ENCODE data around the gene BMAL2. TPM values are rescaled to one million over a fixed set of nuclear protein-coding genes. Genes with fewer than 3 reads are reported as not detected.
A peak's percentile ranks its signal among the peaks of the same experiment; 100 is the strongest.

BMAL2 gene
- total RNA-seq, 3 donors from 2014 or later: 2.2 to 3.9 (median 3.6) TPM

- peaks cover 2% of the 10 kb centered on the region for H3K36me3 ChIP-seq (ENCODE audit: low read depth)
- no peaks in the 10 kb centered on the region for H3K4me1 ChIP-seq (ENCODE audit: low read depth)
- no peak for DNase-seq
- TF ChIP-seq CTCF (IDR thresholded peaks at IDR 0.05): no peak
- ATAC-seq: no peak
- H3K4me3 ChIP-seq: no peak overlapping the region
- intact Hi-C loops (cut with DNase I, micrococcal nuclease): no loop called here
- no peaks in the 10 kb centered on the region for H3K9me3 ChIP-seq
Observed at GRCh38 chr12:27324530-27324929, 8.1 kb upstream of the BMAL2 start.

- ATAC-seq (no peak), DNase-seq (no peak)
- no peak overlapping the region for H3K4me3 ChIP-seq
- intact Hi-C loops (cut with DNase I, micrococcal nuclease): no loop called here
- H3K36me3 ChIP-seq (ENCODE audit: low read depth): no peaks in the 10 kb centered on the region
- H3K9me3 ChIP-seq: no peaks in the 10 kb centered on the region
- TF ChIP-seq CTCF (IDR thresholded peaks at IDR 0.05): no peak
- peaks cover 6% of the 10 kb centered on the region for H3K4me1 ChIP-seq (ENCODE audit: low read depth)
Observed at GRCh38 chr12:27330846-27331245, 1.8 kb upstream of the BMAL2 start.

- intact Hi-C loops (cut with DNase I, micrococcal nuclease): no loop called here
- DNase-seq (no peak), ATAC-seq (peak; percentile 47)
Observed at GRCh38 chr12:27331291-27331926, 1.2 kb upstream of the BMAL2 start.

GRCh38 chr12:27331927-27332324 lies 710 bp upstream of the BMAL2 start:
- DNase-seq (no peak), ATAC-seq (peak; percentile 2)
- Histone ChIP-seq H3K9me3 (no peaks in the 10 kb centered on the region), H3K4me3 (no peak overlapping the region), H3K4me1 (ENCODE audit: low read depth) (peaks cover 6% of the 10 kb centered on the region), H3K36me3 (ENCODE audit: low read depth) (no peaks in the 10 kb centered on the region)
- TF ChIP-seq CTCF (IDR thresholded peaks at IDR 0.05): no peak
- intact Hi-C loops (cut with DNase I, micrococcal nuclease): no loop called here

More at GRCh38 chr12:27331291-27331926, 1.2 kb upstream of the BMAL2 start:
- no peaks in the 10 kb centered on the region for H3K36me3 ChIP-seq (ENCODE audit: low read depth)
- no peak overlapping the region for H3K4me3 ChIP-seq
- no peaks in the 10 kb centered on the region for H3K9me3 ChIP-seq
- TF ChIP-seq CTCF (IDR thresholded peaks at IDR 0.05): no peak
- peaks cover 6% of the 10 kb centered on the region for H3K4me1 ChIP-seq (ENCODE audit: low read depth)

GRCh38 chr12:27332407-27332713 lies 276 bp upstream of the BMAL2 start:
- Histone ChIP-seq H3K4me1 (ENCODE audit: low read depth) (peaks cover 6% of the 10 kb centered on the region), H3K36me3 (ENCODE audit: low read depth) (no peaks in the 10 kb centered on the region), H3K9me3 (no peaks in the 10 kb centered on the region), H3K4me3 (peak overlapping the region; percentile 22)
- DNase-seq (no peak), ATAC-seq (no peak)
- intact Hi-C loops (cut with DNase I, micrococcal nuclease): no loop called here
- TF ChIP-seq CTCF (IDR thresholded peaks at IDR 0.05): no peak
